ENCODE results near the gene TMEM273.

DNA sequence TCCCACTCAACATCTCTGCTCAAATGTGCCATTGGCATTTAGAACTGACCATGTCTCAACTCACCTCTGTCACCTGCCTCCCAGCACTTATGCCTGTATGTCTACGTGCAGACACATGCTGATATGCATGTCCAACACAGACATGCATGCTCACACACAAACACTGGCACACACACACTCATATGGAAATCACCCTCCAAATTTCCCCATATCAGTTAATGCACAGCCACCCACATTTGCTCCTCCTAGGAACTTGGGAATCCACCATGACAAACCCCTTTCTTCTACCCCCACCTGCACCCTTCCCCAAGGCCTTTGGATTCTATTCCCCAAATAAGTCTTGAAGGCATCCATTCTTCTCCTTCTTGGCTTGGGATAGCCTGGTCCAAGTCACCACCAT lies 58.8 kb downstream of the TMEM273 start:
- TF ChIP-seq CTCF (IDR thresholded peaks at IDR 0.05; ENCODE audit: low read depth, low read length) (no peak), EZH2phosphoT487 (IDR thresholded peaks at IDR 0.05; ENCODE audit: low read depth) (no peak)
